Right lobe of liver (tissue), 6 donors: ENCODE measurements around the gene NACC1. TPM values are rescaled to one million over a fixed set of nuclear protein-coding genes. Genes with fewer than 3 reads are reported as not detected.

ENCODE experiments used
- ATAC-seq, 4 donors: fragments of 200-7000 bp; cut with Tn5 transposase; one replicate each; pipeline ENCODE4 v1.9.1; 2020; ENCODE audit warnings: mild to moderate bottlenecking in 4 of 4, moderate library complexity in 4 of 4
- DNase-seq, 3 donors: peaks; one replicate each; pipeline ENCODE4 v3.0.0-alpha.2; 2020
- H3K27ac ChIP-seq, 3 donors: fragments of 200-600 bp; one replicate each; pipeline ENCODE4 v1.8.0; 2022
- H3K27me3 ChIP-seq, 2 donors: fragments of 200-600 bp; one replicate each; pipeline ENCODE4 v1.8.0; 2022
- H3K36me3 ChIP-seq, 4 donors: fragments of 200-600 bp; sonication (generic) in 1 of 4; one replicate each; pipeline versions ENCODE4 v1.5.1 to v1.8.0; 2017 to 2022; ENCODE audit warnings: control low read depth in 1 of 4
- H3K4me1 ChIP-seq, 4 donors: fragments of 200-600 bp; sonication (generic) in 1 of 4; one replicate each; pipeline versions ENCODE4 v1.5.1 to v1.8.0; 2017 to 2022; ENCODE audit warnings: control low read depth in 1 of 4
- H3K4me3 ChIP-seq, 3 donors: fragments of 200-600 bp; one replicate each; pipeline ENCODE4 v1.8.0; 2022
- H3K9me3 ChIP-seq, 4 donors: fragments of 200-600 bp; sonication (generic) in 1 of 4; one replicate each; pipeline versions ENCODE4 v1.5.1 to v1.8.0; 2017 to 2022; ENCODE audit warnings: control low read depth in 1 of 4
- POLR2A ChIP-seq: fragments of 450-650 bp; IDR thresholded peaks from one replicate; pipeline ENCODE4 v1.6.1; 2017; ENCODE audit warnings: antibody characterized with exemption, mild to moderate bottlenecking
- WGBS: methylation state at CpG from one replicate; pipeline ENCODE4 v1.1.6; 2018; ENCODE audit warnings: low coverage, low lambda C conversion rate; ENCODE audit not compliant: insufficient coverage; ENCODE audit errors: missing lambda C conversion rate; 5-methylcytosine and 5-hydroxymethylcytosine counted together
- intact Hi-C, 2 donors: fragments of 100-400 bp; cut with DNase I; formaldehyde crosslinking; loops; one replicate each; pipeline versions ENCODE4 v1.11.2 to v1.14.1; 2022
- total RNA-seq, 6 experiments: library from RNA; depleted of rRNA in 2 of 6; stranded (reverse); fragments of >200 nt in 2 of 6; fragmentation: NEBNext Ultra II Directional in 3 of 6; extraction: Animal tissue kit (Norgen Biotek cat#: 25700) in 3 of 6; gene quantifications; one replicate each; pipeline versions ENCODE4 v1.1.0 to v1.2.4, GENCODE V29; 2016 to 2023
- TF ChIP-seq, protein P1 (sequence below), 4 donors: fragments of 200-600 bp in 3 of 4; fragments of 450-650 bp in 1 of 4; IDR thresholded peaks; one replicate each; pipeline versions ENCODE4 v1.5.1 to v1.8.0; 2016 to 2022; ENCODE audit warnings: antibody characterized with exemption in 4 of 4, mild to moderate bottlenecking in 2 of 4
- donor health status: DM: no; HTN: yes; CAD: no.
- donor health status: DM: no; HTN: no; CAD: no.
- donor health status: DM: no; HTN: no; CAD: no.
- donor health status: DM: no; HTN: yes; CAD: no.
- donor health status: DM: no; HTN: yes; CAD: no.

The NACC1 gene
- total RNA-seq, 6 experiments from 2014 or later: 19.2 to 30.3 (median 26.4) TPM

GRCh38 chr19:13150187-13150930, 32.3 kb downstream of the NACC1 start, which contains the start of the genes IER2 and STX10:
Gene IER2, plus strand, starts transcription at chr19:13150411. Its CDS starts 2,776 bp downstream, at chr19:13153187.
Gene STX10, minus strand, starts transcription at chr19:13150375. Its CDS starts 202 bp downstream, at chr19:13150173.
- no peaks in the 10 kb centered on the region for H3K36me3 ChIP-seq
- H3K27ac ChIP-seq: peak within 1 kb of the TSS; percentile 90 to 99 (median 98)
- H3K4me3 ChIP-seq: peak within 1 kb of the TSS; percentile 73 to 88 (median 77)
- DNase-seq: peak; percentile 96 to 98 (median 98)
- peak; percentile 92 for TF ChIP-seq POLR2A
- TF ChIP-seq, protein P1, sequence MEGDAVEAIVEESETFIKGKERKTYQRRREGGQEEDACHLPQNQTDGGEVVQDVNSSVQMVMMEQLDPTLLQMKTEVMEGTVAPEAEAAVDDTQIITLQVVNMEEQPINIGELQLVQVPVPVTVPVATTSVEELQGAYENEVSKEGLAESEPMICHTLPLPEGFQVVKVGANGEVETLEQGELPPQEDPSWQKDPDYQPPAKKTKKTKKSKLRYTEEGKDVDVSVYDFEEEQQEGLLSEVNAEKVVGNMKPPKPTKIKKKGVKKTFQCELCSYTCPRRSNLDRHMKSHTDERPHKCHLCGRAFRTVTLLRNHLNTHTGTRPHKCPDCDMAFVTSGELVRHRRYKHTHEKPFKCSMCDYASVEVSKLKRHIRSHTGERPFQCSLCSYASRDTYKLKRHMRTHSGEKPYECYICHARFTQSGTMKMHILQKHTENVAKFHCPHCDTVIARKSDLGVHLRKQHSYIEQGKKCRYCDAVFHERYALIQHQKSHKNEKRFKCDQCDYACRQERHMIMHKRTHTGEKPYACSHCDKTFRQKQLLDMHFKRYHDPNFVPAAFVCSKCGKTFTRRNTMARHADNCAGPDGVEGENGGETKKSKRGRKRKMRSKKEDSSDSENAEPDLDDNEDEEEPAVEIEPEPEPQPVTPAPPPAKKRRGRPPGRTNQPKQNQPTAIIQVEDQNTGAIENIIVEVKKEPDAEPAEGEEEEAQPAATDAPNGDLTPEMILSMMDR (IDR thresholded peaks at IDR 0.05): peak; percentile 46 to 70 (median 61)
- peak; percentile 55 to 75 (median 64) for ATAC-seq
- H3K4me1 ChIP-seq: peaks cover 0 to 10% (median 5%) of the 10 kb centered on the region in 4 donors
- WGBS: 0% methylated on average over 8 of the region's 51 CpGs
- H3K9me3 ChIP-seq: no peaks in the 10 kb centered on the region
- intact Hi-C loops: no loop called here
- no peaks in the 10 kb centered on the region for H3K27me3 ChIP-seq

- Histone ChIP-seq H3K4me3 (peak overlapping the region; percentile 73 to 88 (median 77)), H3K27ac (peak overlapping the region; percentile 90 to 99 (median 98)), H3K4me1 (peaks cover 0 to 13% (median 6%) of the 10 kb centered on the region in 4 donors), H3K27me3 (no peaks in the 10 kb centered on the region), H3K36me3 (no peaks in the 10 kb centered on the region), H3K9me3 (no peaks in the 10 kb centered on the region)
- 0% methylated on average over 25 of the region's 34 CpGs for WGBS
- DNase-seq: peak in 2 of 3 donors; percentile 55 to 67
- TF ChIP-seq, protein P1 (IDR thresholded peaks at IDR 0.05): no peak
- TF ChIP-seq POLR2A: no peak
- no peak for ATAC-seq
- intact Hi-C loops: no loop called here
Measured at GRCh38 chr19:13150931-13151604, 33.0 kb downstream of the NACC1 start.

GRCh38 chr19:13151605-13152355, 33.7 kb downstream of the NACC1 start:
- H3K9me3 ChIP-seq: no peaks in the 10 kb centered on the region
- DNase-seq (peak; percentile 97 to 98 (median 98)), ATAC-seq (peak; percentile 36 to 60 (median 52))
- H3K4me1 ChIP-seq: peaks cover 0 to 20% (median 8%) of the 10 kb centered on the region in 4 donors
- TF ChIP-seq POLR2A: peak; percentile 98
- TF ChIP-seq, protein P1 (IDR thresholded peaks at IDR 0.05): no peak
- H3K36me3 ChIP-seq: no peaks in the 10 kb centered on the region
- peak overlapping the region; percentile 83 to 88 (median 88) for H3K4me3 ChIP-seq
- WGBS: 0% methylated on average over 27 of the region's 71 CpGs
- peak overlapping the region; percentile 99 for H3K27ac ChIP-seq
- no peaks in the 10 kb centered on the region for H3K27me3 ChIP-seq
- intact Hi-C loops: no loop called here

DNA sequence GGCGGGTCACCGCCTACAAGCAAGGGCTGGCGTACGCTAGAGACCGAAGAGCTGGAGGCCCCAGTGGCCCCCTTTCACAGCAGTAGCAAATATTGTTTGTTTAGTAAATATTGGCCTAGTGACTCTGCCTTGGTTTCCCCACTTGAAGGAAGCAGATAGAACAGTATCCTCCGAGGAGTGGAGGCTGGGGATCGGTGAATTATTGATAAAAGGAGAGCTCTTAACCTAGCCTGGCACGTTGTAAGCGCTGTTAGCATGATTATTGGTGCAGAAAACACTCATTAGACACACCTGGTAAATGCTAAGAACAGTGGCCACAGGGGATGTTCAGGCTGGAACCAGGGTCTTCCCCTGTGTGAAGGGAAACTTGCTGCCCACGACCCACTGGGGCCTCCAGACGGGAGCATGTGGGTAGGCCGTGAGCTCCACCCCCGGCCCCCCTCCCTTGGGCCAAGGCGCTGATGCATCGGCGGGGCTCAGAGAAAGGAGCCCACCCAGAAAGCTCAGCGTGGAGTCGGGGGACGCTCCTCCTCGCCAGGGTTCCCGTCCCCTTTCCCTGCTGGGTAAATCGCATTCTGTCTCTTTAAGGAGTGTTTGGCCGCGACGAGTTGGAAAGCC, 34.4 kb downstream of the NACC1 start:
- 2% methylated on average over 6 of the region's 25 CpGs for WGBS
- intact Hi-C loops: no loop called here
- no peak for TF ChIP-seq POLR2A
- TF ChIP-seq, protein P1 (IDR thresholded peaks at IDR 0.05): no peak
- Histone ChIP-seq H3K4me3 (peak overlapping the region; percentile 83 to 88 (median 88)), H3K36me3 (no peaks in the 10 kb centered on the region), H3K4me1 (peaks cover 0 to 22% (median 8%) of the 10 kb centered on the region in 4 donors), H3K27ac (peak overlapping the region; percentile 96 to 99 (median 99)), H3K9me3 (no peaks in the 10 kb centered on the region), H3K27me3 (no peaks in the 10 kb centered on the region)
- ATAC-seq (peak in 3 of 4 donors; percentile 0), DNase-seq (no peak)
